Measurements from ENCODE around the gene GABARAP. TPM values are rescaled to one million over a fixed set of nuclear protein-coding genes. Genes with fewer than 3 reads are reported as not detected.
A peak's percentile ranks its signal among the peaks of the same experiment; 100 is the strongest.

GABARAP gene
- total and polyA plus RNA-seq, 2 donors (not counting 1 experiment from before 2014, with no cell fraction given), result 323 to 371 TPM

GRCh38 chr17:7235693-7236665 is 6.3 kb downstream of the GABARAP start:
- ChIA-PET POLR2A (interaction anchor here (0.6 to 13.1 kb wide), 3 partner anchors 15 to 224 kb away, joined by 3 to 157 read pairs (median 4); partner anchors contain the start of genes ACADVL and DLG4), CTCF (interaction anchor here (0.7 to 1.1 kb wide), 3 partner anchors 16 to 638 kb away, joined by 3 read pairs; partner anchors contain the start of genes ACADVL and DLG4)
- H3K79me2 ChIP-seq (ENCODE audit: control insufficient read depth, insufficient read depth, low read length), result peaks cover 60% of the 10 kb centered on the region
- peak overlapping the region; percentile 99 for H3K27ac Mint-ChIP-seq
- TF ChIP-seq CTCF (IDR thresholded peaks at IDR 0.05) (no peak), EZH2 (IDR thresholded peaks at IDR 0.05; ENCODE audit: borderline replicate concordance, insufficient read depth, low read depth, low read length, poor library complexity, severe bottlenecking) (no peak)
- H3K4me3 ChIP-seq (ENCODE audit: control extremely low read depth in 1 of 5, extremely low read depth in 1 of 5, insufficient read depth in 1 of 5, low read depth in 2 of 5, low read length in 4 of 5), result no peak overlapping the region
- DNase-seq (no peak), ATAC-seq (ENCODE audit: low read depth) (no peak)
- no peaks in the 10 kb centered on the region for H3K9me3 ChIP-seq (ENCODE audit: control extremely low read depth in 1 of 3, control insufficient read depth in 2 of 3, insufficient read depth in 1 of 3, low read length in 2 of 3)
- H4K20me1 ChIP-seq (ENCODE audit: control insufficient read depth, insufficient read depth, low read length, poor library complexity, severe bottlenecking), result peaks cover 25% of the 10 kb centered on the region
- H3K9ac ChIP-seq (ENCODE audit: low read length), result no peak overlapping the region
- peaks cover 58% of the 10 kb centered on the region for H3K4me1 Mint-ChIP-seq
- H3K4me3 Mint-ChIP-seq, result peak overlapping the region; percentile 97
- whole genome bisulfite sequencing (ENCODE audit: insufficient coverage), result 90% methylated on average over 13 of the region's 22 CpGs
- H3K4me2 ChIP-seq (replicated peaks; ENCODE audit: low read depth, low read length, poor library complexity, severe bottlenecking), result no peak overlapping the region
- no peaks in the 10 kb centered on the region for H3K9me3 Mint-ChIP-seq (ENCODE audit: insufficient read depth)
- H3K4me1 ChIP-seq (ENCODE audit: control insufficient read depth in 2 of 2, insufficient read depth in 2 of 2, low read length in 2 of 2), result peaks cover 45 to 56% of the 10 kb centered on the region in 2 donors
- no peak overlapping the region for H2AFZ ChIP-seq (ENCODE audit: insufficient read depth, low read depth, low read length, poor library complexity, severe bottlenecking)
- no peaks in the 10 kb centered on the region for H3K27me3 Mint-ChIP-seq
- peak overlapping the region in 1 of 2 donors; percentile 88 for H3K27ac ChIP-seq (ENCODE audit: low read length in 2 of 2)
- peaks cover 0 to 23% of the 10 kb centered on the region in 2 experiments for H3K36me3 ChIP-seq (replicated peaks in 1 of 2; ENCODE audit: control extremely low read depth in 1 of 2, control insufficient read depth in 1 of 2, extremely low read depth in 1 of 2, insufficient read depth in 2 of 2, low read length in 1 of 2)
- H3K27me3 ChIP-seq (replicated peaks in 1 of 4; ENCODE audit: control extremely low read depth in 1 of 4, control insufficient read depth in 3 of 4, insufficient read depth in 4 of 4, low read length in 3 of 4), result no peaks in the 10 kb centered on the region
- intact Hi-C loops (cut with micrococcal nuclease), result loop anchor here (5.0 kb wide), 1 partner anchor 326 kb away; the partner anchor contains the start of gene SENP3

All from B cell (primary cell).